K562 (cell line): ENCODE results near the gene PPP1R14C. TPM values are rescaled to one million over a fixed set of nuclear protein-coding genes. Genes with fewer than 3 reads are reported as not detected.
A peak's percentile ranks its signal among the peaks of the same experiment; 100 is the strongest.

Source experiments
- ATAC-seq: fragments of 200-7000 bp; cut with Tn5 transposase; 3 replicates; pipeline ENCODE4 v1.9.1; 2020; ENCODE audit warnings: moderate library complexity
- BruUV-seq: library from RNA; stranded (reverse); fragments of 400-500 nt; replicated peaks from 2 replicates; lab custom pipeline; 2021; lab: Mats Ljungman, UMichigan
- CTCF ChIA-PET: fragments of 300-600 bp; formaldehyde crosslinking; extraction: SDS; loops from one replicate; lab custom pipeline; 2021; ENCODE audit warnings: low intra/inter-chr PET ratio; lab: Yijun Ruan, JAX
- POLR2A ChIA-PET: fragments of 300-600, 350-650 bp; sonication (Branson Sonifier 250); formaldehyde crosslinking; extraction: SDS; loops from one replicate; lab custom pipeline; 2021; ENCODE audit warnings: antibody characterized with exemption, inconsistent platforms; lab: Yijun Ruan, JAX
- DNase-seq, 4 experiments: peaks; one replicate each; pipeline versions ENCODE4 v3.0.0 to v3.0.0-alpha.2; 2011 to 2018; ENCODE audit warnings: low spot score in 3 of 4, mixed read lengths in 3 of 4; ENCODE audit errors: extremely low read depth in 1 of 4
- FAIRE-seq: peaks from 2 replicates; lab custom pipeline; 2011; peaks lifted over from hg19 to GRCh38; lab: Jason Lieb, UNC
- H2AFZ ChIP-seq: 2 replicates; pipeline ENCODE4 v1.6.0; 2011; ENCODE audit warnings: low read depth, low read length, control low read depth, inconsistent platforms
- H3K27ac ChIP-seq: fragments of 200-600 bp; 3 replicates; pipeline ENCODE4 v1.8.0; 2011; ENCODE audit warnings: low read depth, mild to moderate bottlenecking, control low read depth, inconsistent platforms, low read length, moderate library complexity, mixed read lengths; ENCODE audit errors: extremely low read depth
- H3K27me3 ChIP-seq, 2 experiments: fragments of 300-600 bp in 1 of 2; 2 replicates in 1 of 2; 3 replicates in 1 of 2; pipeline versions ENCODE4 v1.6.0 to v1.8.0; 2011; ENCODE audit warnings: inconsistent platforms in 2 of 2, low read length in 2 of 2, mild to moderate bottlenecking in 1 of 2, mixed read lengths in 1 of 2, moderate library complexity in 1 of 2; ENCODE audit not compliant: control insufficient read depth in 2 of 2, insufficient read depth in 2 of 2
- H3K36me3 ChIP-seq: fragments of 300-600 bp; 3 replicates; pipeline ENCODE4 v1.8.0; 2011; ENCODE audit warnings: mild to moderate bottlenecking, low read length, inconsistent platforms; ENCODE audit not compliant: control insufficient read depth, insufficient read depth
- H3K4me1 ChIP-seq, 2 experiments: fragments of 200-600 bp in 1 of 2; replicated peaks in 1 of 2; 2 replicates in 1 of 2; 3 replicates in 1 of 2; pipeline versions ENCODE4 v1.5.1 to v1.8.0; 2011; ENCODE audit warnings: inconsistent platforms in 2 of 2, low read length in 2 of 2, mild to moderate bottlenecking in 1 of 2, mixed read lengths in 1 of 2, moderate library complexity in 1 of 2; ENCODE audit not compliant: control insufficient read depth in 2 of 2, insufficient read depth in 2 of 2
- H3K4me2 ChIP-seq: 2 replicates; pipeline ENCODE4 v1.6.1; 2011; ENCODE audit warnings: low read length, control low read depth, inconsistent platforms, mixed read lengths; ENCODE audit not compliant: insufficient read depth
- H3K4me3 ChIP-seq: fragments of 200-600 bp; sonication (generic), shearing (Covaris generic); 2 replicates; pipeline ENCODE4 v1.5.1; 2016; ENCODE audit warnings: control low read depth, inconsistent platforms
- H3K79me2 ChIP-seq: fragments of 200-600 bp; 3 replicates; pipeline ENCODE4 v1.8.0; 2011; ENCODE audit warnings: low read length, inconsistent platforms; ENCODE audit not compliant: control insufficient read depth, insufficient read depth
- H3K9ac ChIP-seq, 2 experiments: 2 replicates each; pipeline versions ENCODE4 v1.6.0 to v1.6.1; 2011; ENCODE audit warnings: low read depth in 2 of 2, low read length in 2 of 2, control low read depth in 1 of 2, inconsistent platforms in 1 of 2, mild to moderate bottlenecking in 1 of 2, mixed read lengths in 1 of 2; ENCODE audit not compliant: insufficient read depth in 1 of 2
- H3K9me1 ChIP-seq: one replicate; pipeline ENCODE4 v1.6.0; 2011; ENCODE audit warnings: inconsistent platforms, mild to moderate bottlenecking, low read length, moderate library complexity; ENCODE audit not compliant: control insufficient read depth, insufficient read depth
- H3K9me3 ChIP-seq: replicated peaks from 2 replicates; pipeline ENCODE4 v1.5.1; 2011; ENCODE audit warnings: low read depth, low read length, inconsistent platforms; ENCODE audit not compliant: control insufficient read depth, insufficient read depth
- H4K20me1 ChIP-seq: replicated peaks from 2 replicates; pipeline ENCODE4 v1.6.1; 2011; ENCODE audit warnings: low read length, inconsistent platforms, mixed read lengths; ENCODE audit not compliant: control insufficient read depth, insufficient read depth
- CBX8 ChIP-seq: fragments of 200-600 bp; sonication (generic); IDR thresholded peaks from 2 replicates; pipeline ENCODE4 v1.6.1; 2012; ENCODE audit warnings: borderline replicate concordance, mixed run types, low read depth, mild to moderate bottlenecking, moderate library complexity, mixed read lengths, low read length, control low read depth, inconsistent platforms; ENCODE audit not compliant: poor library complexity, severe bottlenecking; ENCODE audit errors: extremely low read depth
- CEBPB ChIP-seq: fragments of 450-650 bp; IDR thresholded peaks from 2 replicates; pipeline ENCODE4 v1.6.1; 2016; ENCODE audit warnings: missing genetic modification characterization, missing compliant biosample characterization
- EZH2 ChIP-seq: IDR thresholded peaks from 2 replicates; pipeline ENCODE4 v1.6.1; 2012; ENCODE audit warnings: low read depth, mild to moderate bottlenecking, inconsistent platforms, low read length, borderline replicate concordance
- IRF2 ChIP-seq: sonication (generic); formaldehyde crosslinking; IDR thresholded peaks from 2 replicates; pipeline ENCODE4 v1.8.1; 2022; ENCODE audit warnings: mild to moderate bottlenecking, missing genetic modification reagents
- MEIS2 ChIP-seq: fragments of 450-650 bp; IDR thresholded peaks from 2 replicates; pipeline ENCODE4 v1.6.1; 2014; ENCODE audit warnings: mild to moderate bottlenecking; ENCODE audit not compliant: partially characterized antibody
- MLX ChIP-seq, 2 experiments: fragments of 450-650 bp in 1 of 2; sonication (generic) in 1 of 2; formaldehyde crosslinking; conservative IDR thresholded peaks; 2 replicates each; pipeline versions ENCODE4 v1.4.0 to v1.8.1; 2020 to 2022; ENCODE audit warnings: mild to moderate bottlenecking in 1 of 2, missing genetic modification reagents in 1 of 2
- NCOA6 ChIP-seq: fragments of 450-650 bp; IDR thresholded peaks from 2 replicates; pipeline ENCODE4 v1.6.1; 2017; ENCODE audit warnings: mild to moderate bottlenecking
- NFIC ChIP-seq: fragments of 450-650 bp; IDR thresholded peaks from 2 replicates; pipeline ENCODE4 v1.6.1; 2017; ENCODE audit warnings: mild to moderate bottlenecking, inconsistent platforms
- POLR2AphosphoS5 ChIP-seq: IDR thresholded peaks from 2 replicates; pipeline ENCODE4 v1.6.1; 2011; ENCODE audit warnings: mild to moderate bottlenecking, low read depth, low read length, moderate library complexity; ENCODE audit not compliant: control insufficient read depth, insufficient read depth
- SIN3A ChIP-seq, 2 experiments: fragments of 150-350 bp in 1 of 2; IDR thresholded peaks; 2 replicates each; pipeline ENCODE4 v1.6.1; 2011 to 2016; ENCODE audit warnings: borderline replicate concordance in 2 of 2, low read depth in 2 of 2, low read length in 2 of 2, mild to moderate bottlenecking in 2 of 2, moderate library complexity in 2 of 2; ENCODE audit not compliant: control insufficient read depth in 1 of 2
- SMAD1 ChIP-seq: fragments of 150-350 bp; IDR thresholded peaks from 2 replicates; pipeline ENCODE4 v1.6.1; 2014; ENCODE audit warnings: low read length, low read depth; ENCODE audit not compliant: partially characterized antibody
- ZFP36 ChIP-seq: fragments of 150-350 bp; IDR thresholded peaks from 2 replicates; pipeline ENCODE4 v1.6.1; 2018; ENCODE audit warnings: low read length, low read depth; ENCODE audit not compliant: partially characterized antibody
- WGBS: fragments of 100-300 bp; shearing (Covaris generic); methylation state at CpG from one replicate; pipeline ENCODE4 v1.1.6; 2016; ENCODE audit warnings: low coverage, mixed read lengths; ENCODE audit not compliant: insufficient coverage; ENCODE audit errors: missing lambda C conversion rate; 5-methylcytosine and 5-hydroxymethylcytosine counted together
- in situ Hi-C: fragments of 300-500 bp; cut with MboI; formaldehyde crosslinking; loops from 4 replicates; pipeline ENCODE4 v1.15.0; 2018; ENCODE audit warnings: inconsistent platforms, mixed read lengths
- intact Hi-C: fragments of 100-400 bp; cut with micrococcal nuclease; formaldehyde crosslinking; loops from 2 replicates; pipeline ENCODE4 v1.14.2; 2022
- polyA plus RNA-seq, 8 experiments: library from polyadenylated mRNA; depleted of rRNA in 4 of 8; stranded (reverse) in 5 of 8; unstranded in 3 of 8; fragments of >200 nt; fragmentation: Nextera tagmentation in 2 of 8; fragmentation: Illumina TruSeq in 1 of 8; extraction: Ambion mirVana in 2 of 8; extraction: Trizol in 1 of 8; gene quantifications; 2 replicates each; pipeline versions ENCODE4 v1.2.1 to v1.2.3, GENCODE V29; 2011 to 2014; ENCODE audit warnings: inconsistent platforms in 1 of 8, missing spikeins in 1 of 8
- total RNA-seq, 7 experiments: library from RNA; depleted of rRNA in 6 of 7; stranded (reverse); fragments of >200 nt in 6 of 7; fragmentation: Illumina TruSeq in 2 of 7; extraction: Trizol in 2 of 7; gene quantifications; 2 replicates each; pipeline versions ENCODE4 v1.2.1 to v1.2.3, GENCODE V29; 2011 to 2021; ENCODE audit warnings: low replicate concordance in 1 of 7

PPP1R14C gene
- total and polyA plus RNA-seq, 9 of the 15 experiments (the other 6 are each of a cell fraction or from before 2014, with no cell fraction given), result 4.5 to 16.6 (median 11.9) TPM

DNA sequence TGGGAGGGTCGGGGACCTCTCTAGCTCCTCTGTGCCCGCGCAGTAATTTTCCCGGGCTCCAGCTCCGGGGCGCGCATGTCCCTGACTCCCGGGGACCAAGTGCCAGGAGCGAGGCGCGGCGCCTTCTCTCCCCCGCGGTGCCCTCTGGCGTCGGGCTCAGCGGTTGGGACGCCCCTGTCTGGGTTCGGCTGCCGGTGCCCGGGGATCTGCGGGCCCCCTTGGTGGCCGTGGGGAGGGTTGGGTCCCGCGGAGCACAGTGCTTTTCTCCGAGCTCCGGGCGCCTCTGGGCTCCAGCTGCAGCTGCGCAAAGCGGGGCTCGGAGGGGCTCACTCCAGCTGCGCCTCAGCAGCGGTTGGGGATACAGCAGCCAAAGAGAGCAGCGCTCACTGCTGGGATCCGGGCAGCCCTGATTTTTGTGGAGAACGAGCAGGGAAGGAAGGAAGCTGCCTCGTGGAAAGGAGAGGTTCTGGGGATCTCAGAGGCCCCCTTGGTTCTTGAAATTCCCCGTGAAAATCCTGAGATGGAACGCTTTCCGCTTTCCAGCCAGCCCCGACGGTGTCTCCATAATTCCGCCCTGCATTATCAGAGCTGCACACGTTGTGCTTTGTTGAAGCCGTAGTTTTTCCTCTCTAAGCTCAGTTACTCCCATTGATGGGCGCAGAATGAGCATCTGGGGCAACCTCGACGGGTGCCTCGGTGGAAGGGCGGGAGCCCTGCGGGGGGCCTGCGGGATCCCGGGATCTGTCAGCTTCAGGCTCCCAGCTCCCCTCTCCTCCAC is 861 bp downstream of the PPP1R14C start (continued):
- TF ChIP-seq POLR2AphosphoS5 (no peak), MLX (CRISPR knock-in tag; conservative IDR thresholded peaks at IDR 0.05) (no peak), MEIS2 (no peak)

- no peaks in the 10 kb centered on the region for H3K9me1 ChIP-seq
- H3K27me3 ChIP-seq, result peaks cover 6 to 18% of the 10 kb centered on the region in 2 experiments; a peak in 4 of 5 replicates
- H2AFZ ChIP-seq, result peak overlapping the region; percentile 77
- ATAC-seq (no peak), FAIRE-seq (no peak), DNase-seq (no peak)
- H3K4me2 ChIP-seq, result peak overlapping the region; percentile 77
- in situ Hi-C loops, result no loop called here
- ChIA-PET CTCF (no interaction called here), POLR2A (interaction anchor here (0.6 to 3.9 kb wide), 10 partner anchors 9 to 164 kb away, joined by 3 to 20 read pairs (median 3); no protein-coding TSS in a partner anchor)
- no peaks in the 10 kb centered on the region for H3K9me3 ChIP-seq
- H3K27ac ChIP-seq, result no peak overlapping the region; the same call in 2 of the 3 replicates
- peak overlapping the region; percentile 55 to 94 for H3K9ac ChIP-seq
- no peaks in the 10 kb centered on the region; the same call in 2 of the 3 replicates for H3K36me3 ChIP-seq
- peaks cover 35% of the 10 kb centered on the region in 2 experiments; a peak in 4 of 5 replicates for H3K4me1 ChIP-seq
- BruUV-seq, result TSS peak; percentile 43
- intact Hi-C loops, result loop anchor here (5.0 kb wide), 1 partner anchor 52 kb away; no protein-coding TSS in a partner anchor
- H4K20me1 ChIP-seq, result no peaks in the 10 kb centered on the region
- TF ChIP-seq NCOA6, result peak; percentile 6; the same call in 1 of the 2 replicates
- TF ChIP-seq SMAD1, result no peak
- no peak for TF ChIP-seq SIN3A (IDR thresholded peaks at IDR 0.05; ENCODE audit: borderline replicate concordance in 2 of 2, control insufficient read depth in 1 of 2, low read depth in 2 of 2, low read length in 2 of 2)
- peak; percentile 21 for TF ChIP-seq ZFP36
- TF ChIP-seq IRF2 (CRISPR knock-in tag), result no peak
- TF ChIP-seq CEBPB (tag), result peak; percentile 30; the same call in 1 of the 2 replicates
- TF ChIP-seq EZH2, result 0 out of 2 replicates have a peak, but pooled peaks have one; percentile 46
- no peak for TF ChIP-seq NFIC
- peak; percentile 96 for TF ChIP-seq CBX8
- 7% methylated on average over 6 of the region's 6 CpGs for WGBS
- peaks cover 55% of the 10 kb centered on the region for H3K79me2 ChIP-seq
- peak overlapping the region; percentile 64 for H3K4me3 ChIP-seq
These were observed 1.5 kb downstream of the PPP1R14C start for GRCh38 chr6:150144294-150144868.
